ENCODE measurements around the gene AHDC1.

AHDC1 gene

GRCh38 chr1:27603309-27603680, 649 bp downstream of the AHDC1 start:
- Histone ChIP-seq H3K27me3 (ENCODE audit: insufficient read depth, low read length, poor library complexity) (no peaks in the 10 kb centered on the region), H3K18ac (ENCODE audit: low read length) (peak overlapping the region; percentile 94), H3K4ac (ENCODE audit: low read depth, low read length) (peak overlapping the region; percentile 83), H2BK5ac (ENCODE audit: low read length) (no peak overlapping the region), H3K4me3 (ENCODE audit: low read length) (peak overlapping the region; percentile 55), H4K5ac (ENCODE audit: low read length) (no peak overlapping the region), H3K79me1 (ENCODE audit: low read length) (peaks cover 12% of the 10 kb centered on the region), H2BK15ac (replicated peaks; ENCODE audit: low read depth) (no peak overlapping the region), H3K4me1 (ENCODE audit: control insufficient read depth, low read depth, low read length) (peaks cover 22% of the 10 kb centered on the region), H3K56ac (ENCODE audit: low read length) (peak overlapping the region; percentile 74), H3K79me2 (ENCODE audit: control insufficient read depth, insufficient read depth, low read length) (peaks cover 42% of the 10 kb centered on the region), H2AK5ac (ENCODE audit: low read length) (no peak overlapping the region), H3K4me2 (ENCODE audit: low read length) (peak overlapping the region; percentile 28), H3K27ac (ENCODE audit: low read depth, low read length) (peak overlapping the region; percentile 93), H3K23ac (ENCODE audit: low read length) (no peak overlapping the region), H3K36me3 (ENCODE audit: control insufficient read depth, insufficient read depth, low read length) (no peaks in the 10 kb centered on the region), H2BK120ac (ENCODE audit: low read depth, low read length) (peak overlapping the region; percentile 5), H4K8ac (ENCODE audit: low read depth, low read length) (no peak overlapping the region), H3K9ac (ENCODE audit: low read length) (peak overlapping the region; percentile 68)
- WGBS (ENCODE audit: extremely low coverage, insufficient coverage, low lambda C conversion rate): no CpG with 5 or more reads among the region's 43 CpGs
- DNase-seq: no peak

- peak overlapping the region; percentile 83 for H3K4ac ChIP-seq (ENCODE audit: low read depth, low read length)
- H3K23ac ChIP-seq (ENCODE audit: low read length): no peak overlapping the region
- peak overlapping the region; percentile 93 for H3K27ac ChIP-seq (ENCODE audit: low read depth, low read length)
- H3K27me3 ChIP-seq (ENCODE audit: insufficient read depth, low read length, poor library complexity): no peaks in the 10 kb centered on the region
- H3K79me1 ChIP-seq (ENCODE audit: low read length): peaks cover 14% of the 10 kb centered on the region
- no peaks in the 10 kb centered on the region for H3K36me3 ChIP-seq (ENCODE audit: control insufficient read depth, insufficient read depth, low read length)
- H3K56ac ChIP-seq (ENCODE audit: low read length): peak overlapping the region; percentile 76
- peaks cover 25% of the 10 kb centered on the region for H3K4me1 ChIP-seq (ENCODE audit: control insufficient read depth, low read depth, low read length)
- H3K18ac ChIP-seq (ENCODE audit: low read length): peak overlapping the region; percentile 94
- H3K4me2 ChIP-seq (ENCODE audit: low read length): peak overlapping the region; percentile 69
- peaks cover 46% of the 10 kb centered on the region for H3K79me2 ChIP-seq (ENCODE audit: control insufficient read depth, insufficient read depth, low read length)
- peak overlapping the region; percentile 68 for H3K9ac ChIP-seq (ENCODE audit: low read length)
- no peak for DNase-seq
- H2BK120ac ChIP-seq (ENCODE audit: low read depth, low read length): peak overlapping the region; percentile 5
- H2BK15ac ChIP-seq (replicated peaks; ENCODE audit: low read depth): no peak overlapping the region
- no peak overlapping the region for H2BK5ac ChIP-seq (ENCODE audit: low read length)
- H4K8ac ChIP-seq (ENCODE audit: low read depth, low read length): no peak overlapping the region
- no peak overlapping the region for H2AK5ac ChIP-seq (ENCODE audit: low read length)
- no peak overlapping the region for H4K5ac ChIP-seq (ENCODE audit: low read length)
- no CpG with 5 or more reads among the region's 54 CpGs for WGBS (ENCODE audit: extremely low coverage, insufficient coverage, low lambda C conversion rate)
- H3K4me3 ChIP-seq (ENCODE audit: low read length): peak overlapping the region; percentile 57
Observed at GRCh38 chr1:27602462-27603308, 1.3 kb downstream of the AHDC1 start.

- no CpG with 5 or more reads among the region's 23 CpGs for WGBS (ENCODE audit: extremely low coverage, insufficient coverage, low lambda C conversion rate)
Observed at GRCh38 chr1:27601771-27602461, 2.0 kb downstream of the AHDC1 start.

GRCh38 chr1:27601321-27601770, 2.6 kb downstream of the AHDC1 start:
- Histone ChIP-seq H3K56ac (ENCODE audit: low read length) (peak overlapping the region; percentile 76), H3K4me1 (ENCODE audit: control insufficient read depth, low read depth, low read length) (peaks cover 15% of the 10 kb centered on the region)
- no peak for DNase-seq

More at GRCh38 chr1:27601771-27602461, 2.0 kb downstream of the AHDC1 start:
- no peak overlapping the region for H2AK5ac ChIP-seq (ENCODE audit: low read length)
- H3K4me3 ChIP-seq (ENCODE audit: low read length): peak overlapping the region; percentile 57
- no peak overlapping the region for H4K5ac ChIP-seq (ENCODE audit: low read length)
- H2BK5ac ChIP-seq (ENCODE audit: low read length): no peak overlapping the region
- peak overlapping the region; percentile 12 for H3K27ac ChIP-seq (ENCODE audit: low read depth, low read length)
- no peaks in the 10 kb centered on the region for H3K36me3 ChIP-seq (ENCODE audit: control insufficient read depth, insufficient read depth, low read length)
- peaks cover 14% of the 10 kb centered on the region for H3K79me1 ChIP-seq (ENCODE audit: low read length)
- H3K79me2 ChIP-seq (ENCODE audit: control insufficient read depth, insufficient read depth, low read length): peaks cover 51% of the 10 kb centered on the region
- no peak overlapping the region for H2BK15ac ChIP-seq (replicated peaks; ENCODE audit: low read depth)
- no peak overlapping the region for H4K8ac ChIP-seq (ENCODE audit: low read depth, low read length)
- no peak overlapping the region for H3K18ac ChIP-seq (ENCODE audit: low read length)
- H3K56ac ChIP-seq (ENCODE audit: low read length): peak overlapping the region; percentile 76
- no peaks in the 10 kb centered on the region for H3K27me3 ChIP-seq (ENCODE audit: insufficient read depth, low read length, poor library complexity)
- peak overlapping the region; percentile 69 for H3K4me2 ChIP-seq (ENCODE audit: low read length)
- no peak for DNase-seq
- no peak overlapping the region for H3K23ac ChIP-seq (ENCODE audit: low read length)
- no peak overlapping the region for H3K4ac ChIP-seq (ENCODE audit: low read depth, low read length)
- peaks cover 20% of the 10 kb centered on the region for H3K4me1 ChIP-seq (ENCODE audit: control insufficient read depth, low read depth, low read length)
- H3K9ac ChIP-seq (ENCODE audit: low read length): peak overlapping the region; percentile 66
- no peak overlapping the region for H2BK120ac ChIP-seq (ENCODE audit: low read depth, low read length)

GRCh38 chr1:27600498-27601175, 3.3 kb downstream of the AHDC1 start:
- Histone ChIP-seq H3K23ac (ENCODE audit: low read length) (no peak overlapping the region), H3K4me2 (ENCODE audit: low read length) (no peak overlapping the region), H3K36me3 (ENCODE audit: control insufficient read depth, insufficient read depth, low read length) (no peaks in the 10 kb centered on the region), H4K8ac (ENCODE audit: low read depth, low read length) (no peak overlapping the region), H2AK5ac (ENCODE audit: low read length) (no peak overlapping the region), H3K9ac (ENCODE audit: low read length) (no peak overlapping the region), H2BK120ac (ENCODE audit: low read depth, low read length) (no peak overlapping the region), H3K18ac (ENCODE audit: low read length) (no peak overlapping the region), H3K56ac (ENCODE audit: low read length) (no peak overlapping the region), H3K79me1 (ENCODE audit: low read length) (peaks cover 26% of the 10 kb centered on the region), H4K5ac (ENCODE audit: low read length) (no peak overlapping the region), H3K4ac (ENCODE audit: low read depth, low read length) (no peak overlapping the region), H3K4me3 (ENCODE audit: low read length) (no peak overlapping the region), H3K79me2 (ENCODE audit: control insufficient read depth, insufficient read depth, low read length) (peaks cover 64% of the 10 kb centered on the region), H3K27ac (ENCODE audit: low read depth, low read length) (no peak overlapping the region), H3K4me1 (ENCODE audit: control insufficient read depth, low read depth, low read length) (peaks cover 15% of the 10 kb centered on the region), H2BK15ac (replicated peaks; ENCODE audit: low read depth) (no peak overlapping the region), H2BK5ac (ENCODE audit: low read length) (no peak overlapping the region), H3K27me3 (ENCODE audit: insufficient read depth, low read length, poor library complexity) (no peaks in the 10 kb centered on the region)
- peak; percentile 88 for DNase-seq
- no CpG with 5 or more reads among the region's 3 CpGs for WGBS (ENCODE audit: extremely low coverage, insufficient coverage, low lambda C conversion rate)

More at GRCh38 chr1:27601321-27601770, 2.6 kb downstream of the AHDC1 start:
- Histone ChIP-seq H3K4ac (ENCODE audit: low read depth, low read length) (no peak overlapping the region), H2BK15ac (replicated peaks; ENCODE audit: low read depth) (no peak overlapping the region), H3K27ac (ENCODE audit: low read depth, low read length) (no peak overlapping the region), H3K36me3 (ENCODE audit: control insufficient read depth, insufficient read depth, low read length) (no peaks in the 10 kb centered on the region), H3K27me3 (ENCODE audit: insufficient read depth, low read length, poor library complexity) (no peaks in the 10 kb centered on the region), H2AK5ac (ENCODE audit: low read length) (no peak overlapping the region), H3K9ac (ENCODE audit: low read length) (no peak overlapping the region), H3K79me1 (ENCODE audit: low read length) (peaks cover 19% of the 10 kb centered on the region), H3K23ac (ENCODE audit: low read length) (no peak overlapping the region), H2BK120ac (ENCODE audit: low read depth, low read length) (no peak overlapping the region), H2BK5ac (ENCODE audit: low read length) (no peak overlapping the region), H4K5ac (ENCODE audit: low read length) (no peak overlapping the region), H3K4me2 (ENCODE audit: low read length) (no peak overlapping the region), H3K79me2 (ENCODE audit: control insufficient read depth, insufficient read depth, low read length) (peaks cover 57% of the 10 kb centered on the region), H4K8ac (ENCODE audit: low read depth, low read length) (no peak overlapping the region), H3K4me3 (ENCODE audit: low read length) (no peak overlapping the region), H3K18ac (ENCODE audit: low read length) (no peak overlapping the region)

Measured in mesendoderm (in vitro differentiated cells).